Left cardiac atrium (tissue), 4 donors: Measurements from ENCODE around the gene HNRNPUL2. TPM values are rescaled to one million over a fixed set of nuclear protein-coding genes. Genes with fewer than 3 reads are reported as not detected.
"Not testable (repeated sequence)": the region's sequence is repeated elsewhere in the genome, so short reads cannot be mapped to it uniquely, and the experiment has no call there.

Source experiments
- ATAC-seq, 2 donors: fragments of 200-7000 bp; cut with Tn5 transposase; one replicate each; pipeline ENCODE4 v1.9.1; 2020; ENCODE audit warnings: mild to moderate bottlenecking in 2 of 2, moderate library complexity in 2 of 2
- DNase-seq: peaks from one replicate; pipeline ENCODE4 v3.0.0-alpha.2; 2020
- intact Hi-C, 2 donors: fragments of 100-400 bp; cut with DNase I; formaldehyde crosslinking; loops; one replicate each; pipeline versions ENCODE4 v1.14.1 to v1.15.1; 2022 to 2023
- long read RNA-seq: library from polyadenylated mRNA; unstranded; transcript quantifications from one replicate; pipeline ENCODE4 v2.0.0, GENCODE V29; 2021
- total RNA-seq, 2 donors: library from RNA; stranded (reverse); fragmentation: NEBNext Ultra II Directional; extraction: Animal tissue kit (Norgen Biotek cat#: 25700); gene quantifications; one replicate each; pipeline ENCODE4 v1.2.1, GENCODE V29; 2021
- donor health status: DM: no; HTN: yes; CAD: no.
- donor health status: DM: no; HTN: yes; CAD: no; lungs with severe emphysema.
- donor health status: DM: yes; HTN: yes; CAD: no.
- donor health status: Dilated cardiomyopathy.

HNRNPUL2 gene
- 10 to 100 TPM; 31.0 to 36.2 TPM for total RNA-seq
- long read RNA-seq, partial matches to known transcripts: 0 of 2 reads
- long read RNA-seq, other reads (novel, unspliced or antisense): 2 of 2 reads

GRCh38 chr11:62727165-62727871, at the start of gene HNRNPUL2:
Gene HNRNPUL2, minus strand, starts transcription at chr11:62727457. Its CDS starts 301 bp downstream, at chr11:62727156.
- ATAC-seq (peak; percentile 94), DNase-seq (peak; percentile 99)
- intact Hi-C loops: no loop called here

DNA sequence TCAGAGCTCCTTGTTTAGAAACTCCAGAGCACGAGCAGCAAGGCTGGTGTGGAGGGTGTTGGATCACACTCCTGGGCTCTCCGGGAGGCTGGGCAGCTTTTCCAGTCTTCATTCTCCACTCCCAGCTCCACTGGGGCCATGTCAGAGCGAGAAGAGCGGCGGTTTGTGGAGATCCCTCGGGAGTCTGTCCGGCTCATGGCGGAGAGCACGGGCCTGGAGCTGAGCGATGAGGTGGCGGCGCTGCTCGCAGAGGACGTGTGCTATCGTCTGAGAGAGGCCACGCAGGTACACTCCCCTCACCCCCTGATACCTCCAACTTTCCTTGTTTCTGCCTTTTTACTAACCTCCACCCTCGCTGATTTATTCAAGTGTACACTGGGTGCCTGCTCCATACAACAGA, 48.4 kb upstream of the HNRNPUL2 start:
- intact Hi-C loops: no loop called here
- ATAC-seq (no peak), DNase-seq (no peak)

- ATAC-seq (no peak), DNase-seq (no peak)
- intact Hi-C loops: no loop called here
Measured at GRCh38 chr11:62774407-62774806, 47.1 kb upstream of the HNRNPUL2 start.

- ATAC-seq (peak; percentile 98 to 99), DNase-seq (peak; percentile 99)
- intact Hi-C loops: no loop called here
Measured at GRCh38 chr11:62771144-62772021, 44.1 kb upstream of the HNRNPUL2 start, which contains the start of gene TAF6L. Gene TAF6L, plus strand, starts transcription at chr11:62771396. Its CDS starts 4,388 bp downstream, at chr11:62775784.

GRCh38 chr11:62770778-62771143, 43.5 kb upstream of the HNRNPUL2 start:
- no peak for DNase-seq
- intact Hi-C loops: no loop called here
- peak; percentile 12 to 18 for ATAC-seq

GRCh38 chr11:62760867-62761227, 33.6 kb upstream of the HNRNPUL2 start:
- intact Hi-C loops, ATAC-seq, DNase-seq: not testable (repeated sequence)

GRCh38 chr11:62757846-62758788, 30.9 kb upstream of the HNRNPUL2 start:
- ATAC-seq: no peak
- intact Hi-C loops: no loop called here

GRCh38 chr11:62755086-62755615, 27.9 kb upstream of the HNRNPUL2 start:
- intact Hi-C loops: no loop called here
- ATAC-seq (no peak), DNase-seq (no peak)

More at GRCh38 chr11:62757846-62758788, 30.9 kb upstream of the HNRNPUL2 start:
- no peak for DNase-seq

GRCh38 chr11:62753736-62754603, 26.7 kb upstream of the HNRNPUL2 start, which contains the start of gene ZBTB3:
Gene ZBTB3, minus strand, starts transcription at chr11:62754160. Its CDS starts 496 bp downstream, at chr11:62753664.
- intact Hi-C loops: no loop called here
- ATAC-seq (peak; percentile 99), DNase-seq (peak; percentile 97)

- no peak for ATAC-seq
- intact Hi-C loops: no loop called here
- DNase-seq: no peak
Measured at GRCh38 chr11:62752994-62753735, 25.9 kb upstream of the HNRNPUL2 start.

GRCh38 chr11:62752177-62752785, 25.0 kb upstream of the HNRNPUL2 start:
- intact Hi-C loops: no loop called here
- DNase-seq (no peak), ATAC-seq (no peak)

- intact Hi-C loops, DNase-seq, ATAC-seq: not testable (repeated sequence)
Measured at GRCh38 chr11:62749931-62750330, 22.7 kb upstream of the HNRNPUL2 start.

- ATAC-seq: no peak
- intact Hi-C loops: no loop called here
- DNase-seq: no peak
Measured at GRCh38 chr11:62747475-62748160, 20.4 kb upstream of the HNRNPUL2 start.

DNA sequence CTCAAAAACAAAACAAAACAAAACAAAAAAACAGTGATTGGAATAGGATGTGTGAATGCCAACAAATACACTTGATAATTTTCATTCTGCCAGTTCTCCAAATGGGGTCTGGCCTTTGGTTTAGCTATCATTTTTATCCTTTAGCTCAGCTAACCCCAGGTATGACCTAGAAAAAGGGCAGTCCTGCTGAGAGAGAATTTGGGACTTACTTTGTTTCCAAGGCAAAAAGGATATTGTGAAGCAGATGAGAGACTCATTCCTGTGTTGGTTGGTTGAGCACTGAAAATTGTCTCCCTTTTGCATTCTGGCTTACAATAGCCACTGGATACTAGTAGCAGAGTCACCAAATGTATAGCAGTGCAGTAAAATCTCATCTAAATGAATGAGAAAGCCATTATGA, 9.9 kb upstream of the HNRNPUL2 start:
- ATAC-seq (no peak), DNase-seq (no peak)
- intact Hi-C loops: no loop called here

DNA sequence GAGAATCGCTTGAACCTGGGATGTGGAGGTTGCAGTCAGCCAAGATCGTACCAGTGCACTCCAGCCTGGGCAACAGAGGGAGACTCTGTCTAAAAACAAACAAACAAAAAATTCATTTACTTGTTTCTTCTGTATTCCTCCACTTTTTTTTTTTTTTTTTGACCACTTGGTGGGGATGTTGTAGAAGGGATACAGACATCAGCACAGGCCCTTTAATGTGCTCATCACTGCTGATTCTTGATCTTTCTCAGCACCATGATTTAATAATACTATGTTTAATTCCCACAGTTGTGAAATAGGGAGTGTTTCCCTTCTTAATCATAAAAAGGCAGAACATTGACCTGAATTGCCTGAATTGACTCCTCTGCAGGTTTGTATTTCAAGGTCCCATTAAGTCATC, 5.6 kb upstream of the HNRNPUL2 start:
- ATAC-seq: no peak
- intact Hi-C loops: no loop called here
- DNase-seq: no peak

DNA sequence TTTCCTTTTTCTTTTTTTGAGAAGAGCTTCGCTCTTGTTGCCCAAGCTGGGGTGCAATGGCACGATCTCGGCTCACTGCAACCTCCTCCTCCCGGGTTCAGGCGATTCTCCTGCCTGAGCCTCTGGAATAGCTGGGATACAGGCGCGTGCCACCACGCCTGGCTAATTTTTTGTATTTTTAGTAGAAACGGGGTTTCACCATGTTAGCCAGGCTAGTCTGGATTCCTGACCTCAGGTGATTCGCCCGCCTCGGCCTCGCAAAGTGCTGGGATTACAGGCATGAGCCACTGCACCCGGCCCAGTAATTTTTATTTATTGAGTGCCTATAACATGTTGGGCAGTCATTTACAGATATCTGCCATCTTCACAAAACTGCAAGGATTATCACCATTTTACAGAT, 2.8 kb upstream of the HNRNPUL2 start:
- ATAC-seq, intact Hi-C loops, DNase-seq: not testable (repeated sequence)
